PFSK-1 (cell line): Measurements from ENCODE around the gene COL9A3.

ENCODE experiments used
- FOXP2 ChIP-seq: optimal IDR thresholded peaks from 2 replicates; pipeline ENCODE3; 2011; ENCODE audit warnings: borderline replicate concordance, control low read depth, inconsistent platforms; ENCODE audit not compliant: insufficient read depth; ENCODE audit errors: extremely low read length, extremely low read depth
- POLR2AphosphoS5 ChIP-seq: IDR thresholded peaks from 2 replicates; pipeline ENCODE4 v1.6.1; 2012; ENCODE audit warnings: low read depth, mild to moderate bottlenecking, control low read depth, low read length, moderate library complexity
- REST ChIP-seq, 2 experiments: IDR thresholded peaks; 2 replicates each; pipeline versions ENCODE4 v1.6.1 to v1.8.0; 2011 to 2012; ENCODE audit warnings: low read depth in 2 of 2, low read length in 2 of 2, control low read depth in 1 of 2, inconsistent platforms in 1 of 2, mild to moderate bottlenecking in 1 of 2, moderate library complexity in 1 of 2; ENCODE audit not compliant: insufficient read depth in 1 of 2
- SIN3A ChIP-seq: IDR thresholded peaks from 2 replicates; pipeline ENCODE4 v1.6.1; 2012; ENCODE audit warnings: mild to moderate bottlenecking, low read length, moderate library complexity, borderline replicate concordance; ENCODE audit not compliant: insufficient read depth
- TAF1 ChIP-seq: IDR thresholded peaks from 2 replicates; pipeline ENCODE4 v1.6.1; 2012; ENCODE audit warnings: low read length, control low read depth, borderline replicate concordance; ENCODE audit not compliant: insufficient read depth

- no peak for TF ChIP-seq POLR2AphosphoS5
- TF ChIP-seq REST (IDR thresholded peaks at IDR 0.05; ENCODE audit: insufficient read depth in 1 of 2, low read depth in 2 of 2, low read length in 2 of 2) = no peak
- TF ChIP-seq TAF1 = no peak
- TF ChIP-seq SIN3A = no peak
- no peak for TF ChIP-seq FOXP2
These were observed 25.3 kb upstream of the COL9A3 start for GRCh38 chr20:62791301-62792181.
